GM12865 (cell line): ENCODE data around the gene PDGFC.

ENCODE experiments used
- DNase-seq: peaks from one replicate; pipeline ENCODE4 v3.0.0; 2010; ENCODE audit warnings: low read depth
- H3K4me3 ChIP-seq: 2 replicates; pipeline ENCODE4 v1.5.1; 2011; ENCODE audit warnings: mild to moderate bottlenecking, low read depth, low read length, control low read depth
- CTCF ChIP-seq: IDR thresholded peaks from 2 replicates; pipeline ENCODE4 v1.5.1; 2011; ENCODE audit warnings: low read length, control low read depth, low read depth, inconsistent platforms; ENCODE audit not compliant: insufficient read depth; ENCODE audit errors: missing control alignments

The PDGFC gene

GRCh38 chr4:156830351-156830750, 141.2 kb downstream of the PDGFC start:
- no peak overlapping the region for H3K4me3 ChIP-seq
- TF ChIP-seq CTCF = no peak
- no peak for DNase-seq

GRCh38 chr4:156829201-156829873, 142.3 kb downstream of the PDGFC start:
- DNase-seq = no peak
- H3K4me3 ChIP-seq = no peak overlapping the region
- no peak for TF ChIP-seq CTCF

- no peak for TF ChIP-seq CTCF
- DNase-seq = no peak
- H3K4me3 ChIP-seq = no peak overlapping the region
Observed at GRCh38 chr4:156827519-156827918, 144.1 kb downstream of the PDGFC start.

GRCh38 chr4:156825074-156825473, 146.5 kb downstream of the PDGFC start:
- TF ChIP-seq CTCF = no peak
- no peak overlapping the region for H3K4me3 ChIP-seq
- no peak for DNase-seq

GRCh38 chr4:156824451-156825060, 147.0 kb downstream of the PDGFC start:
- H3K4me3 ChIP-seq = no peak overlapping the region
- DNase-seq = no peak
- TF ChIP-seq CTCF = no peak

GRCh38 chr4:156820931-156821330, 150.7 kb downstream of the PDGFC start:
- TF ChIP-seq CTCF = no peak
- no peak for DNase-seq

GRCh38 chr4:156816360-156816755, 155.2 kb downstream of the PDGFC start:
- TF ChIP-seq CTCF = no peak
- no peak overlapping the region for H3K4me3 ChIP-seq
- no peak for DNase-seq

More at GRCh38 chr4:156820931-156821330, 150.7 kb downstream of the PDGFC start:
- H3K4me3 ChIP-seq = no peak overlapping the region
